GM20000 (cell line): ENCODE results near the gene DYNLL1.

Source experiments
- DNase-seq: peaks from one replicate; pipeline ENCODE4 v3.0.0; 2012; ENCODE audit warnings: low spot score
- TF ChIP-seq, protein P1 (sequence below): IDR thresholded peaks from 2 replicates; pipeline ENCODE4 v1.5.1; 2012; ENCODE audit warnings: mild to moderate bottlenecking, control low read depth; ENCODE audit errors: extremely low read depth, missing control alignments

Gene DYNLL1

DNA sequence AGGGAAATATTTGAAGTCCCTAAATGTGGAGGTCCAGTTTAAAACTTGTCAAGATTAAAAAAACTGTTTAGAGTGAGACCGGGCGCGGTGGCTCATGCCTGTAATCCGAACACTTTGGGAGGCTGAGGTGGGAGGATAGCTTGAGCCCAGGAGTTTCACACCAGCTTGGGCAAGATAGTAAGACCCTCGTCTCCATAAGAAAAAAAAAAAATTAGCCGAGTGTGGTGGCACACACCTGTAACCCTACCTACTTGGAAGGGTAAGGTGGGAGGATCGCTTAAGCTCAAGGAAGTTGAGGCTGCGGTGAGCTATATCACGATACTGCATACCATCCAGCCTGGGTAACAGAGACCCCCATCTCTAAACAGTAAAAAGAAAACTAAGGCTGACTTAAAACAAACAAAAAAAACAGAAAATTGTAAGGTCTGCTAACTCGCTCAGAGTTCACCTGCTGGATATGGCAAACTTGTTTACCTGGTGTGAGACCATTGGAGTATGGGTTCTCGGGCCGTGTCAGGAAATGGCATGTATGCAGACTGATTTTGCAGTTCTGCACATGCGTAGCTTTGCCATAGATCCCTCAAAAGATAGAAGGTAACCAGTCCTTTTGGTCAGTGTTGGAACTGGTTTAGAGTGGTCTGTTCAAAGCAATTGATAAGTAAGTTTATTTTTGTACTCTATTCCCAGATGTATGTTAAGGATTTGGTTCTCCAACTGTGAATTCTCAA is 40.3 kb downstream of the DYNLL1 start:
- TF ChIP-seq, protein P1, sequence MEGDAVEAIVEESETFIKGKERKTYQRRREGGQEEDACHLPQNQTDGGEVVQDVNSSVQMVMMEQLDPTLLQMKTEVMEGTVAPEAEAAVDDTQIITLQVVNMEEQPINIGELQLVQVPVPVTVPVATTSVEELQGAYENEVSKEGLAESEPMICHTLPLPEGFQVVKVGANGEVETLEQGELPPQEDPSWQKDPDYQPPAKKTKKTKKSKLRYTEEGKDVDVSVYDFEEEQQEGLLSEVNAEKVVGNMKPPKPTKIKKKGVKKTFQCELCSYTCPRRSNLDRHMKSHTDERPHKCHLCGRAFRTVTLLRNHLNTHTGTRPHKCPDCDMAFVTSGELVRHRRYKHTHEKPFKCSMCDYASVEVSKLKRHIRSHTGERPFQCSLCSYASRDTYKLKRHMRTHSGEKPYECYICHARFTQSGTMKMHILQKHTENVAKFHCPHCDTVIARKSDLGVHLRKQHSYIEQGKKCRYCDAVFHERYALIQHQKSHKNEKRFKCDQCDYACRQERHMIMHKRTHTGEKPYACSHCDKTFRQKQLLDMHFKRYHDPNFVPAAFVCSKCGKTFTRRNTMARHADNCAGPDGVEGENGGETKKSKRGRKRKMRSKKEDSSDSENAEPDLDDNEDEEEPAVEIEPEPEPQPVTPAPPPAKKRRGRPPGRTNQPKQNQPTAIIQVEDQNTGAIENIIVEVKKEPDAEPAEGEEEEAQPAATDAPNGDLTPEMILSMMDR = no peak
- no peak for DNase-seq

DNA sequence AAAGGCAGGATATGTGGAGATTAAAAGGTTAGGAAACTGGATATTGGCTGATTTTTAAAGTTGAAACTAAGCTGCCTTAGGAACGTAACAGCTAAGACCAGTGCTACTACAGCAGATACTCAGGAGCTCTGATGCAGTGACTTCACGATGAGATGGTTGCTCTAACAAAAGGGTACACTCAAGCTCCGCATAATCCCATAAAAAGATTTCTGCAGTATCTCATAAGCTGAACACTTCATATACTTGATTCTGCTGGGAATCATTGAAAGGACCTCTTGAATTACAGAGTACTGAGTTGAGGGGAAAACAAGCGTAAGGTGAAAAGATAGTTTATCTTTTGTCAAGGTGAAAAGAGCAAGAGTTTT is 41.9 kb downstream of the DYNLL1 start:
- no peak for DNase-seq
- TF ChIP-seq, protein P1 = no peak

DNA sequence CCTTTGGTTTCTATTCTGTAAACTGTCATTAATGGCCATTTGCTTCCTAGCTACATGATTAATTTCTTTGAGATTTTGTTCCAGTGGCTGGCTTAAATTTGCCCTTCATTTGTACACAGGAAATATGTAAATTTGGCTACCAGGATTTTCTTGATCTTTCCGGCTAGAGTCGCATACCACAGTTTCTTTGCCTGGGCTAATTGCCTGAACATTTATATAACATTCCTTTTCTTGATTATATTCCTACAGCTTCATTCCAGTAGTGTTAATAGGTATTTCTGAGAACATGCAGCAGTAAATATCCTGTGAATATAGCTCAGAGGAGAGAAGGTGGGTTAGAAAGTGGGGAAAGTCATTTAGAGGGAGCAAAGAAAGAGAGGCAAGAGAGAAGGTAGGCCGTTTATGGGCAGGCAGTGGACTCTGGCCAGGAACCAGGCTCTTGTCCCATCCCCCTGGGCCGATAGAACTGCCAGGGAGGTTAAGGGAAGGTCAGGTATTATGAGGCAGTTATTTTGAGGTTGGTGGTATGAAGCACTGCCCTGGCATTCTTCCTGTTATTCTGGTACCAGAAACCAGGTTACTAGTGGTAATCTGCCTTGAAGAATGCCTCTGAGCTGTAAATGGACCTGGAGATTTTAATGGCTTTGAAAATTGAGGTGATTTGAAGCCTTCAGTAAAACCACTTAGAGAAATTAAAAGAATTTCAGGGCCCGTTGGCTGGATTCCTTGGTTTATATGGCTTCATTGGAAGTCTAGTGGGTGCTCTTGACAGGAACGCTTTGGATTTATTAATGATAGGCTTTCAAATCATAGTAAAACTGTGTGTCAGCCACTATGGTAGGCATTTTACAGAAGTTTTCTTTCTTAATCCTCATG is 42.6 kb downstream of the DYNLL1 start:
- TF ChIP-seq, protein P1 = no peak
- no peak for DNase-seq

DNA sequence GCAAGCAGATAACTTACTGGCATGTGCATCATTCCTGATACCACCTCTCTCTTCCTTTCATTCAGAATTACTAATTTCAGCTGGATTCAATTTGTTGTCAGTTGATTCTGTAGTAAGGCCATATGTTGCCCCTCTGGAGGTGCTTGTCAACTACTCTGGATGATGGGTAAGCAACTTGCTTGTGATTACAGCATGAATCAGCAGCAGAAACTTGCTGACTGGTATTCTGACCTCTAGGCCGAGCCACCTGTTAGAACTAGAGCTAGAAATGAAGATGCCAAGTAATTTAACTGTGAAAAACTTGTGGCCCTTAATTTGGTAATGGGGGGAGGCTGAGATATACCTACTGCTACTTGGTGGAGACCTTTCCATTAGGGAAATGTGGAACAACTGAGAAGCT is 43.4 kb downstream of the DYNLL1 start:
- TF ChIP-seq, protein P1 = no peak
- no peak for DNase-seq

DNA sequence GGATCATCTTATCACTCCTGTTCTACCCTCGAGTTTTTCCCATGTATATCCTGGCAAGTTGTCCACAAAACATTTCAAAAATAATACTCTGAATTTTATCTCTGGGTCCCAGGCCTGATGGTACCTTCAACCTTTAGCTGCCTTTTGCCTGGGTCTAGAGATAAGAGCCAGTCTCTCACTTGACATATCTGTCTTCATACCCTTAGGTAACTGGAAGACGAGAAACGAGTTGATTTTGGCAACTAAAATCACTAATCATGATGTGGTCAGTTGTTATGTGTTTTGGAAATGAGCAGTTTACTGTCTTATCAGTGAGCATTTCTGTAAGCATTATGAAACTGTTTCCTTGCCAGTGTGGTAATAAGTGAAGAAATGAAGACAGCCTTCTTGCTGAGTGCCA is 44.5 kb downstream of the DYNLL1 start:
- TF ChIP-seq, protein P1 = no peak
- DNase-seq = no peak

DNA sequence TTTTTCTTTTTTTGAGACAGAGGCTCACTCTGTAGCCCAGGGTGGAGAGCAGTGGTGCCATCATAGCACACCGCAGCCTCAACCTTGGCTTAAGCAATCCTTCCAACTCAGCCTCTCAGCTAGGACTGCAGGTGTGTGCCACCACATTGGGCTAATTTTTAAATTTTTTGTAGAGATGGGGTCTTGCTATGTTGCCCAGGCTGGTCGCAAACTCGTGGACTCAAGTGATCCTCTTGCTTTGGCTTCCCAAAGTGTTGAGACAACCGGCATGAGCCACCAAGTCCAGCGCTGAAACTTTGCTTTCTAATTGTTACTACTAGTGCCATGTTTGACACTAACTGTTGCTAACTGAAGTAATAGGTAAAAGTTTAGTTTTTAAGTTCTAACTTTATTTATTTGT is 46.3 kb downstream of the DYNLL1 start:
- TF ChIP-seq, protein P1 = no peak
- no peak for DNase-seq

DNA sequence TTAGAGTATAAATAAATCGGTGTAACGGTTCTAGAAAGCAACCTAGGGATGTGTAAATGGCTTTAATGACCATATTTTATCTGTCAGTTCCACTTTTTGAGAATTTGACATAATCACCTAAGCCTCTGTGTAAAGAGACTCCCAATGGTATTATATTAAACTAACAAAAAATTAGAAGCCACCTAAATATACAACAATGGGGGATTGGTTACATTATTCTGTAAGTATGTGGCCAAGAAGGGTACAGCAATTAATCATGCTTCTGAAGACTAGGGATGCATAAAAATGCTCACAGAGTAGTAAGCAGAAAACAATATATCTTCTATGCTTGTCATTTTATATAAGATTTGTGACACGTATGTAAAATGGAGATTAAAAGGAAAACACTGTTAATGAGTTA is 48.8 kb downstream of the DYNLL1 start:
- TF ChIP-seq, protein P1 = no peak
- DNase-seq = no peak
